NCI-H524 treated with DMSO at 0.1 percent for 48 hours (cell line): ENCODE data around the gene PPFIA1.

Experiments
- DNase-seq: peaks from one replicate; lab custom pipeline; 2025; lab: John Stamatoyannopoulos, UW

Gene PPFIA1

GRCh38 chr11:70433526-70433925, 163.0 kb downstream of the PPFIA1 start:
- no peak for DNase-seq
